ENCODE measurements around the gene DGUOK.
"Not testable (repeated sequence)": the region's sequence is repeated elsewhere in the genome, so short reads cannot be mapped to it uniquely, and the experiment has no call there.

Gene DGUOK

DNA sequence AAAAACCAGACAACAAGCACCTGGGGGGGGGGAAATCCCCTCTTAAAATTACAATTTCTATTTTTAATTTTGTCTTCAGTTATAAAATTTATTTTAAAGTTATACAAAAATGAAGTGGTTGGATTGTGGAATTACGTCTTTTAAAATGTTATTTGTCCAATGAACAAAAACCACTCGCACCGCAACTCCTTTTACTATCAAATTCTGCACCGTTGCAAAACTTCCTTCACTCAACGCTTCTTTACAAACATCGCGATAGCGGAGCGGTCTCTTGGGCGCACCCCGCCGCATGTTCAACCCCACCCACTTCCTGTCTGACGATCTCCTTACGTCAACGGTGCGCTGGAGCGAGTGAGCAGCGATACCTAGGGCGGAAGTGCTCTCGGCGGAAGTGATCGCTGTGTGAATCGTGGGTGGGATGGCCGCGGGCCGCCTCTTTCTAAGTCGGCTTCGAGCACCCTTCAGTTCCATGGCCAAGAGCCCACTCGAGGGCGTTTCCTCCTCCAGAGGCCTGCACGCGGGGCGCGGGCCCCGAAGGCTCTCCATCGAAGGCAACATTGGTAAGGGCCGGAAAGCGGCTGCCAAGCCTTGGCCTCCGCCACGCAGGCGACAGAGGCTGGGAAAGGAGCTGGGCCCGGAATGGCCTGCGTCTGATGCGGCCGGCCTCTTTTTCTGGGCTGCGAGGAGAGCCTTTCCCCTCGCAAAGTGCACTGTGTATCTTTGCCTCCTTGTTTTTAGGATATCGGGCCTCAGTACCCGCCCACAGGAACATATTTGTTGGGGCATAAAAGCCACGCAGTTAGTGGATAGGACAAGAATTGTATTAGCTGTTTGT is at the start of gene DGUOK:
TSS of gene DGUOK (plus strand) at position 388 of the 835 bp plus-strand sequence. CDS start at position 419, 31 bp downstream.
- peak; percentile 98 for DNase-seq

DNA sequence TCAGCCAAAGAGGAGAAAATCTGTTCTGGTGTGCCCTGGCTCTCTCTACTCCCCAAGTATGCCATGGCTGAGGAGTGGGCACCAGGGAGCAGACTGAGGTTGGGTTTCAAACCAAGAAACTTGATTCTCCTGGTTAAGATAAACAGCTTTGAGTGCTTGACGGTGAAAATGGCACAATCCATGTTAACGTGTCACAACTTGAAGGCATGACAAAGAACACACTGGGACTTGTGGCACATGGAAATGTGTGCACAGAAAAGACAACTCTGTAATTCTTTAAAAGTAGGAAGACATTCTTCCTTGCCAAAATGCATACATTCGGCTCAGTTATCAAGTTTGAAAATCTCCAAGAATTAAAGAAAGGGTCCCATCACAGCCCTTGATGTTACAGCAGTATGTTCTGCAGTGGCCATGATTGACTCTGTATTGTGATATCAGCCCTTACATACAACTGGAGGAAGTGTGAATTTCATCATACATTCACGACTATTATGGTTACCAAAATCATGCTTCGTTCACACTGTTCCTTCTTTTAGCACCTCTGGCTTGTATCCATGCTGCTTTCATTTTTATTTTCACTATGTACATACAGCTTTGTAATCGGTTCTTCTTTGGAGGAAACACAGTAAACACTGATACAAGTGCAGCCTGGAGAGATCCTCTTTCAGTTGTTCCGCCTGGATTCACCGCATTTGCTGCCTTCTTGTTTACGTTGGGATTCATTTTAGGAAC is 49.4 kb upstream of the DGUOK start:
- peak; percentile 49 for DNase-seq

DNA sequence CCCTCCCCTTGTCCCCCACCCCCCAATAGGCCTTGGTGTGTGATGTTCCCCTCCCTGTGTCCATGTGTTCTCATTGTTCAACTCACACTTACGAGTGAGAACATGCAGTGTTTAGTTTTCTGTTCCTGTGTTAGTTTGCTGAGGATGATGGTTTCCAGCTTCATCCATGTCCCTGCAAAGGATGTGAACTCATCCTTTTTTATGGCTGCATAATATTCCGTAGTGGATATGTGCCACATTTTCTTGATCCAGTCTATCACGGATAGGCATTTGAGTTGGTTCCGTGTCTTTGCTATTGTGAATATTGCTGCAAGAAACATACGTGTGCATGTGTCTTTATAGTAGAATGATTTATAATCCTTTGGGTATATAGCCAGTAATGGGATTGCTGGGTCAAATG is 48.7 kb upstream of the DGUOK start:
- not testable (repeated sequence) for DNase-seq

DNA sequence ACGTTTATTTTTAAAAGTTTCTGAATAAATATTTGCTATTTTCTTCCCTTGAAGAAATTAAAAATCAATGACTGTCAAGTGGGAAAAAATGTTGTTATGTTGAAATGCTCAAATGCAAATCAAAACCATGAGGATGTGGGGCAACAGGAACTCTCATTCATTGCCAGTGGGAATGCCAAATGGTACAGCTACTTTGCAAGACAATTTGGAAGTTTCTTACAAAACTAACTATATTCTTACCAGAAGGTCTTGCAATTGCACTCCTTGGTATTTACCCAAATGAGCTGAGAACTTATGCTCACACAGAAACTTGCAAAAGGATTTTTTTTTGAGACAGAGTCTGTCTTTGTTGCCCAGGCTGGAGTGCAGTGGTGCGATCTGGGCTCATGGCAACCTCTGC is 41.3 kb upstream of the DGUOK start:
- DNase-seq = no peak

DNA sequence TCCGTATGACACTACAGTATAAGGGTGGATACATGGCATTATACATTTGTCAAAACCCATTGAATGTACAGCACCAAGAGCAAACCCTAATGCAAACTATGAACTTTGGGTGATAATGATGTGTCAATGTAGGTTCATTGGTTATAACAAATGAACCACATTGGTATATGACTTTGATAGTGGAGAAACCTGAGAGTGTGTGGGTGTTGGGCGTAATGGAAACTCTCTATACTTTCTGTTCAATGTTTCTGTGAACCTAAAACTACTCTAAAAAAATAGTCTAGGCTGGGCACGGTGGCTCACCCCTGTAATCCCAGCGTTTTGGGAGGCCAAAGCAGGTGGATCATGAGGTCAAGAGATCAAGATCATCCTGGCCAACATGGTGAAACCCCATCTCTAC is 40.3 kb upstream of the DGUOK start:
- no peak for DNase-seq

DNA sequence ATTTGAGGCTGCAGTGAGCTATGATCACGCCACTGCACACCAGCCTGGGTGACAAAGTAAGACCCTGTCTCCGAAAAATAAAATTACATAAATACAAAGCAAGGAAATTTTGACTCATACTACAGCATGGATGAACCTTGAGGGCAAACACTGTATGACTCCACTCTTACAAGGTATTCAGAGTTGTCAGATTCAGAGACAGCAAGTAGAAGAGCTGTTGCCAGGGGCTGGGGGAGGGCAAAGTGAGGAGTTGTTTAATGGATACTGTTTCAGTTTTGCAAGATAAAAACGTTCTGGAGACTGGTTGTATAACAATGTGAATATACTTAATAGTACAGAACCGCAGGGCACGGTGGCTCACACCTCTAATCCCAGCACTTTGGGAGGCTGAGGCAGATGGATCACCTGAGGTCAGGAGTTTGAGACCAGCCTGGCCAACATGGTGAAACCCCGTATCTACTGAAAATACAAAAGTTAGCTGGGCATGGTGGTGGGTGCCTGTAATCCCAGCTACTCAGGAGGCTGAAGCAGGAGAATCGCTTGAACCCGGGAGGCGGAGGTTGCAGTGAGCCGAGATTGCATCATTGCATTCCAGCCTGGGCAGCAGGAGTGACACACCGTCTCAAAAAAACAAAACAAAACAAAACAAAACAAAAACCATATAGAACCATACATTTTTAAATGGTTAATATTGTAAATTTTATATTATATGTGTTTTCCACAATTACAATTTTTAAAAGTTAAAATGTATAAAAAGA is 38.9 kb upstream of the DGUOK start:
- not testable (repeated sequence) for DNase-seq

DNA sequence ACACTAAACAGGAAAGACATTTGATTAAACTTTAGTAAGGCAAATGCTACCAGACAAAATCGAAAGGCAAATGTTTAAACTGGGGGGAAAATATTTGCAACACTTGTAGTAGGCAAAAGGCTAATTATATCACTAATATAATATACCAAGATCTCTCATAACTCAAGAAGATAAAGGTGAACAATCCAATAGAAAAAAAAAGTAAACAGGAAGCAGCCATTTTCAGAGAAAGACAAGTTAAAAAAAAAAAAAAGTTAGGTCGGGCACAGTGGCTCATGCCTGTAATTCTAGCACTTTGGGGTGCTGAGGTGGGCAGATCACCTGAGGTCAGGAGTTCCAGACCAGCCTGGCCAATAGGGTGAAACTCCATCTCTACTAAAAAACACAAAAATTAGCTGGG is 38.3 kb upstream of the DGUOK start:
- DNase-seq = no peak

DNA sequence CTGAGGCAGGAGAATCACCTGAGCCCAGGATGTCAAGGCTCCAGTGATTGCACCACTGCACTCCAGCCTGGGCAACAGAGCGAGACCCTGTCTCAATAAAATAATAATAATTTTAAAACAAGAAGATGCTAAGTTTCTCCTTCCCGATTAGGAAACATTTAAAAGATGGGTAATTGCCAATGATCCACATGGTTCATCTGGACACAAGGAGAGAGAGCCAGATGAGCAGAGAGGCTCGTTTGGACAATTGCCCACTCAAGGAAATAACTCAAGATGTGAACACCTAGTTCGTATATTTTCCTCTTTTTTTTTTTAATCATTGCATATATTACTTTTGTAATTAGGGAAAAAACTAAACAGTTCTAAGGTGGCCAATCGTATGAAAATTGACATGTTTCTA is 37.5 kb upstream of the DGUOK start:
- DNase-seq = no peak

DNA sequence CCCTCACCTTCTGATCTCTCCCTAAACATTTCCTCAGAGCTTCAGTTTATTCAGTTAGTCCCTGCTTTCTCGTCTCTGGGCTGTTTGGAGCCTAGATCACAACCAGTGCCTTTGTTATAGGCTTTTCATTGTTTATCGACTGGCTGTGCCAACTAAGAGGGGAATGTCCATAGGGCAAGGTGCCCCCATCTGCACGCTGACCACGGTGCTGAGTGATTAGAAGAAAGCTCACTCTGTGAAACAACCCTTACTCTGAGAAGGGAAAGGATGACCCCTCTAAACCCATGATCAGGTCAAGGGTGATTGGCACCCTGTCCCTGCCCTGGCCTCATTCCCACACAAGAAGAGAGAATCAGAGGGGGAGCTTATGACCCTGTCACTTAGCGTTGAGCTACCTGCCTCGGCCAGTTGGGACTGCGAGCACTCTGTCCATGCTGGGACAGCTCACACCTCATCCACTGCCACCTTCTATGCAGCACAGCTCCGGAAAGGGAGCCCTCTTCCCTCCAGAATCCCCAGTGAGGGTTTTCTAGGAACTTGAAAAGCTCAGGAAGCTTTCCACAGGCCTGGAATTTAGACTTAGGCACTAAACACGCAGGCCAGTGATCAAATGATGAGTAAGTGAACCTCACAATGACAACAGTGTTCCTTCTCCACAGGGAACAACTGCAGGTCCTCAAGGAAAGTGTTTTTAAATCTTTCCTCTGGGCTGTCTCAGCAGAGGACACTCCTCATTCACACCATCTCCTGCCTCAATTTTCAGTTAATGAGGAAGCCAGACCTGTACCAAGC is 36.2 kb upstream of the DGUOK start:
- DNase-seq = no peak

DNA sequence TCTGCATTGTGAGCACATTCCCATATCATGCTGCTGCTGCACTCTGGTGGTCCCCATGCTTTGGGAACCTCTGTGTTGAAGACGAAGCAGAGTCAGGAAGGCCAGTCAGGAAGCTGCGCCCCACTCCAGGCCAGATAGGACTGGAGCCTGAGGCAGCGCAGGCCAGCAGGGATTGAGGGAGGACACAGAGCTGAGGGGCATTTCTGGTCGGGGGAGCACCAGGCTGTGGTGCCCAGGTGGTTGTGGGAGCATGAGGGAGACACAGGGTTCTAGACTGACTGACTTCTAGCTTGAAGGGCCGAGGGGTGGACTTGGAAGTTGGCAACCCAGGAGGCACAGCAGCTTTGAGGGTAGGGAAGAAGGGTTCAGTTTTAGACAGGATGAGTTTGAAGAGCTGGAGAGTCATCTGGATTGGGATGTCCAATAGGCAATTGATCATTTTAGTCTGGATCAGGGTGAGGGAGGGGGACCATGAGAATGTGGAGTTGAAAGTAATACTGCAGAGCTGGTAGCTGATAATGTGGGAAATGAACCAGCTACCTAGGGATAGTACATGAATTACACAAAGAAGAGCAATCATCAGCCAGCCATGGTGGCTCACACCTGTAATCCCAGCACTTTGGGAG is 35.3 kb upstream of the DGUOK start:
- DNase-seq = no peak

DNA sequence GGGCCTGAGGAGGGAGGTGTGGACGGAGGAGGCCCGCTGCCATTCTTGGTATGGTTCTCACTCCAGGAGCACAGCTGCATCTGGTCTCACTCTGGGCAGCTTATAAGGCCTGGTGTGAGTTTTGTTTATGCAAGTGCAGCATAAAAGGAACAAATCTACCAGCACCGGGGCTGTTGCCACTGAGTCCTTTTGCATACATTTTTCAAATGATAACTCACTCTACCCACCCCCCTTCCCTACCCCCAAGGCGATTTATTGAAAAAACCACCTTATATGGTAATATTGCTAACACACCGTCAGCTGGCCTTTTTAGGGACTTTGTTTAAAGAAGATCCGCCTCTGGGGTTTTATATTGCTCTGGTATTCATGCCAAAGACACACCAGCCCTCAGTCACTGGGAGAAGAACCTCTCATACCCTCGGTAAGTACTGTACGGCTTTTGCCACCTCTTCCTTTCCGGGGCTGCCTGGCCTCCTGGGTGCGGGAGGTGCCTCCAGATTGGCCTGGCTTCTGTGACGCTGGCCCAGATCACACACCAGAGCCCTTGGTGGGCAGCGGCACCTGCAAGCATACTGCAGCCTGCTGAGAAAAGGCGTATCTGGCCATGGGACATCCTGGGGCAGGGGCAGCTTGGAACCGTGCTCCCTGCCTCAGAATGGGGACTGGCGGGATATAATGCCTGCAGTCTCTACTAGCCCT is 33.9 kb upstream of the DGUOK start, which contains the start of gene ACTG2:
TSS of gene ACTG2 (plus strand) at position 378 of the 699 bp plus-strand sequence. CDS start 8,304 bp downstream, outside the sequence.
- no peak for DNase-seq

DNA sequence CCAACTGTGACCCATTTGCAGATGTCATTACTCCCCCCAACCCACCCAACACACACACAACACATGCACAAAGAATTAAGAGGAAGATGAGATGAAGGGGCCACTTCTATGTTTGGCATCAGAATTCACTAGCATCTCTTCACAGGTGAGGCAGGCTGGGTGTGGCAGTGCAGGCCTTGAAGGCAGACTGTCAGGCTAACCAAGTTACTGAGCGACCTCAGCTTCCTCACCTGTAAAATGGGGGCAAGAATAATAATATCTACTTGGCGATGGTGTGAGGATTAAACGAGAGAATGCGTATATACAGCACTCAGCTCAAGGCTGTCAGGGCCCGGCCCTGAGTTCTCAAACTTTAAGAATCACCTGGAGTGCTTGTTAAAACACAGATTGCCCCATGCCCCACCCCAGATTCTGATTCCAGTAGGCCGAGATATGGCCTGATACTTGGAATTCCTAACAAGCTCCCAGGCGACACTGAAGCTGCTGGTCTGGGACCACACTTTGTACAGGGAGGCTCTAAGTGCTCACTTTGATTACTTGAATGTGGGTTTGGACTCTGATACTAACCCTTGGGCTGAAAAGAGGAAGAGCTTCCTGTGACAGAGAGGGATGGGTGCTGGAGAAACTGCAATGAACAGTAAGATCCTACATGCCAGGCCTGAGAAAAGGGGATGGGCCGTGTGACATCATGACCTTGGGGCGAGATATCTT is 32.8 kb upstream of the DGUOK start:
- no peak for DNase-seq

DNA sequence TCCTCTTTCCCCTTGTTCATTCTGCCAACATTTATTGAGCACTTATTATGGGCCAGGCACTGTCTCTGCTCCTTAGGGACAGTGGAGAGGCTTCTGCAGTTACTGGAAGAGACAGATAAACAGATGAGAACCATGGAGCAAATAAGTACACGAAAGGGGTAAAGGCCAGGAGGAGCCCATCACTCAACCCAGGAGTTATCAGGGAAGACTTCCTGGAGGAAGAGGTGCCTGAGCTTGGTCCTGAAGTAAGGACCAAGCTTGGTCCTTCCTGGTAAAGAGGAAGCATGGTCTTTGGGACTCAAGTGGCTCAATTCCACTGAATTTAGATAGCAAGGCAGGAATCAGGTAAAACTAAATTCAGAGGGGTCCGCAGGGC is 32.2 kb upstream of the DGUOK start:
- DNase-seq = no peak

DNA sequence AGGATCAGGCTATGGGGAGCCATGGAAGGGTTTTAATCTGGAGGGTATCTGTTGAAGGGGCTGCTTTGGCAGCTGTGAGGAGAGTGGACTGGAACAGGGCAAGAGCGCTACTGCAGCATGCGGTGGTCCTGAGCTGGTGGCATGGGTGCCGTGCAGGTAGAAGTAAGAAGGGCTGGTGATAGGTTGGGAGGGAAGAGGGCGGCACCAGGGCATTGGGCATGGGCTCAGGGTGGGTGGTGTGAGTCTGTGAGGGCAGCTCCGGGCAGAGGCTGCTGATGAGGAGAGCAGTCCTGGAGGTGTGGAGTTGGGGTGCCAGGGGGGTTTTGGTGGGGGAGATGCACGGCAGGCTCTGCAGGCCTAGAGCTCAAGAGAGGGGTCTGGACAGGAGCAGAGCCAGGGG is 31.8 kb upstream of the DGUOK start:
- DNase-seq = no peak

DNA sequence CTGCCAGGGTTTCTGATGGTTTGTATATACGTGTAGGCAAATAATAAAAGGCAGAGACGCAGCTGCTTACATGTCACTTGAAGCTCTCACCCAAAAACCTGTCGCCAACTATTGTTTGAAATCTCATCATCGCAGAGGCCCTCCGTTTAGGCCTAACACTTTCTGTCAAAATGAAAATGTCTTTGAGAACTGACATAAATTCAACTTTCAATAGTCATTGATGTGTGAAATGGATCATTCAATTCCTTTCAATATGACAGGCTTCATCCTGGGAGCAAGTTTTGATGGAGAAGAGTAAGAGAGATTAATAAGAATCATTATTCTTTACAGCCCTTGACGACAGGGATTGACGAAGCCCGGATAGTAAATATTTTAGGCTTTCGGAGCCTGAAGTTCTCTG is 31.2 kb upstream of the DGUOK start:
- no peak for DNase-seq

DNA sequence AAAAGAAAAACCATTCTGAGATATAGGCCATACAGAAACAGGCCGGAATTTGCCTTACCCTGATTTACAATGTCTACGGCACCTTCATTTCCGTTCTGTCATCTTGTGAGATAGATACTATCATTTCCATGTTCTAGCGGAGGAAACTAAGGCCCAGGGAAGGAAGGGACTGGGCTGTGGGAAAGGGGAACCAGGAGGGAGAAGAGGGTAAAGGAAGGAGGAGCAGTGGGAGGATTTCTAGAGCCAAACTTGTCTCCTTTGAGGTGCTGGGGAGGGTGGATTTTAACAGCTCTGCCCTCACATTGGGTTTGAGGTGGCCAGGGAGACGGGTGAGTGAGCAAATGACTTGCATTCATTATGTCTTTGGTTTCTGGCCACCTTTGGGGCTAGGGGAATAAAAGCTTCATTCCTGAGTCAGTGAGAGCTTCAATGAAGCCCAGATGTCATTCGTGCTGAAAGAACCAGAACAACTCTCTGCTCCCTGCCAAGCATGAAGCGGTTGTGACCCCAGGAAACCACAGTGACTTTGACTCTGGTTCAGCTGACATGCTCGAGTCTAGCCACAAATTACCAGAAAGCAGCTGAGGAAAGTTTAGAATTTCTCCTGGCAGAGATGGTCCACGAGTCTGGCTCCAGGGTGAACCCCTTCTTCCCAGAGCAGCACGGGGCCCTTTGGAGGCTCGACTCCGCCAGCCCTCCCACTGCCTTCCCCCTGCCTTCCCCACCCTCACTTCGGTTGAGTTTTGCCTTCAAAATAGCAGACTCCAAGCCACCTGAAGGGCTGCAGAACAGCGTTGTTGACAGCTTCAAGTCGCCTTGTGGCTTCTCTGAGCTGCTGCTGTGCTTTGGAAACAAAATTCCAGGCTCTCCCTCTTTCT is 30.1 kb upstream of the DGUOK start:
- DNase-seq = no peak

DNA sequence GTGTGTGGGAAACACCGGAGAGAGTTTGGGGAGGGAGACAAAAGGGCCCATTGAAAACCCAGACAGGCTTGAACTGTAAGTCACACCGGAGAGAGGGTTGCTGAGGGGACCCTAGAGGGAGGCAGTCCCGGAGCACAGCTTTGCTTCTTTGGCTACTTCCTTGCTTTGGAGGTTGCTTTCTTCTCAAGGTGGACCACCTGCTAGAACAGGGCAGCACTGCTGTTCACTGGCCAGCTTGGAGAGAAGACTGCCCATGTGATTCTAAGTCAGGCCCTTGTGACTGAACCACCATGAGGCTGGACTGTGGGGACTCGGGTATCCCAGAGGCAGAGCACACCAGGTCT is 29.5 kb upstream of the DGUOK start:
- no peak for DNase-seq

DNA sequence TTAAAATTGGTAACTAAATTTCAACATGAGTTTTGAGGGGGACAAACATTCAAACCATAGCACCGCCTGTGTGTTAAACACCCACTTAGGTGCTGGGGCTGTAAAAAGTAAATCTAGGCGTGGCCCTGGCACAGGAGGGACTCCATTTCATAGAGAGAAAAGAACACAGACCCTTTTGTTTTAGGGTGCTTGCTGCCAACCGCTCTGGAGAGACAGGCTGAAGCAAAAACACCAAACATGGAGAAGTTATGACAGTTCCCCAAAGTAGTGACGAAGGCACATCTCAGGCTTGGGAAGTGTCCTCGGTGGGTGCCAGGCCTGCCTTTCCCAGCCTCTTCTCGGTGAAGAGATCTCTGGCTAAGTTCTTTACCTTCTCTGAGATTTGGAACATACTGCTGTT is 28.7 kb upstream of the DGUOK start:
- no peak for DNase-seq

DNA sequence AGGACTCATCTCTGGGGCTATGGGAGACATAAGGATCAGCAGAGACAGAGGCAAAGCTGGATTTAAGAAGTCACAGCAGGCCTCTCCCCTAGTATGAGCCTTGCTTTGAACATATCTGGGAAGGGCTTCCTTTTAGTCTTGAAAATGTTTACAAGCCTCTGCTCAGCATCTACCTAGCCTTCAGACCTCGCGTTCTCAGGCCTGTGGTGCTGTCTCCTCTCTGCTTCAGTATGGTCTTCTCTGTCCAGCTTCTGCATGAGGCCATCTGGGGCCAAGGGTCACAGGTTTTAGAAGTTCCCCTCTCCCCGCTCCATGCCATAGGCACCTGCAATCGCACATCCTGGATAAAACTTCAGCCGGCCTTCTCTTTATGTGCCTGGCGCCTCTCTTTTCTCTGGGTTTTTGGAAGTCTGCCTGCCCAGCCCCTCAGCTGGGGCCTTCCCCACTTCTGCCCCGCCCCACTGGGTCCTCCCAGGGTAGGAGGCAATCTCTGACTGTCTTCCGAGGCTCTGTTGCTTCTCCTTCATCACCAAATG is 26.8 kb upstream of the DGUOK start:
- DNase-seq = no peak

DNA sequence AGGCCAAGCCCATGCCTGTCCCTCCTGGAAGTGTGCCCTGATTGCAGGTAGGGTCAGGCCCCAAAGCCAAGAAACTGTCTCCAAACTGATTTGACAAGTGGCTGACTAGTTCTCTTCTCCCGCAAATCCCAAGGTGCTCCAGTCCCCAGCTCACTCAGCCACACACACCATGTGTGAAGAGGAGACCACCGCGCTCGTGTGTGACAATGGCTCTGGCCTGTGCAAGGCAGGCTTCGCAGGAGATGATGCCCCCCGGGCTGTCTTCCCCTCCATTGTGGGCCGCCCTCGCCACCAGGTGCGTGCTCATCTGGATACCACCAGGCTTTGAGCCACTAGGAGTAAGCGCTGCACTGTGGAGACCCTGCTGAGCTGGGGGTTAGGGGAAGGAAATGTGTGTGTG is 25.5 kb upstream of the DGUOK start:
- no peak for DNase-seq

Measured in DMS79 (cell line).